ENCODE measurements around the gene KSR2. TPM values are rescaled to one million over a fixed set of nuclear protein-coding genes. Genes with fewer than 3 reads are reported as not detected.
"Not testable (repeated sequence)": the region's sequence is repeated elsewhere in the genome, so short reads cannot be mapped to it uniquely, and the experiment has no call there.

KSR2 gene
- 0.16 TPM for polyA plus RNA-seq (2013, experiment 1 of 2; ENCODE audit: insufficient read length)
- 0.06 TPM for polyA plus RNA-seq (2013, experiment 2 of 2; ENCODE audit: insufficient read length)

GRCh38 chr12:117968826-117969659, at the start of gene KSR2:
Gene KSR2 (minus strand): TSS chr12:117968990. CDS start chr12:117968255, 735 bp downstream.
- peak; percentile 5 for DNase-seq

- no peak for DNase-seq
Measured at GRCh38 chr12:118017926-118018325, 49.1 kb upstream of the KSR2 start.

GRCh38 chr12:118016424-118017264, 47.9 kb upstream of the KSR2 start, which contains the start of gene RFC5:
Gene RFC5 (plus strand): TSS chr12:118016703. CDS start chr12:118016828, 125 bp downstream.
- peak; percentile 96 for DNase-seq

GRCh38 chr12:118015944-118016343, 47.2 kb upstream of the KSR2 start:
- no peak for DNase-seq

GRCh38 chr12:118015306-118015705, 46.5 kb upstream of the KSR2 start:
- DNase-seq = no peak

- DNase-seq = no peak
Measured at GRCh38 chr12:118013283-118013682, 44.5 kb upstream of the KSR2 start.

GRCh38 chr12:118011961-118012360, 43.2 kb upstream of the KSR2 start:
- DNase-seq = no peak

GRCh38 chr12:118011377-118011776, 42.6 kb upstream of the KSR2 start:
- DNase-seq = no peak

- no peak for DNase-seq
Measured at GRCh38 chr12:118010903-118011302, 42.1 kb upstream of the KSR2 start.

- DNase-seq = not testable (repeated sequence)
Measured at GRCh38 chr12:117999806-118000205, 31.0 kb upstream of the KSR2 start.

- no peak for DNase-seq
Measured at GRCh38 chr12:117998719-117999118, 29.9 kb upstream of the KSR2 start.

- DNase-seq = no peak
Measured at GRCh38 chr12:117994551-117995438, 26.0 kb upstream of the KSR2 start.

GRCh38 chr12:117986705-117987469, 18.1 kb upstream of the KSR2 start:
- DNase-seq = peak; percentile 62

GRCh38 chr12:117985182-117985581, 16.4 kb upstream of the KSR2 start:
- peak; percentile 6 for DNase-seq

GRCh38 chr12:117981267-117981666, 12.5 kb upstream of the KSR2 start:
- DNase-seq = no peak

GRCh38 chr12:117980616-117981015, 11.8 kb upstream of the KSR2 start:
- DNase-seq = no peak

GRCh38 chr12:117977373-117977772, 8.6 kb upstream of the KSR2 start:
- DNase-seq = no peak

- no peak for DNase-seq
Measured at GRCh38 chr12:117975006-117975405, 6.2 kb upstream of the KSR2 start.

GRCh38 chr12:117972301-117972700, 3.5 kb upstream of the KSR2 start:
- DNase-seq = no peak

- no peak for DNase-seq
Measured at GRCh38 chr12:117970334-117970733, 1.5 kb upstream of the KSR2 start.

- DNase-seq = no peak
Measured at GRCh38 chr12:117968151-117968789, 520 bp downstream of the KSR2 start.

All from fibroblast of skin of back (primary cell).